ENCODE measurements around the gene VSIR.
A peak's percentile ranks its signal among the peaks of the same experiment; 100 is the strongest.

Gene VSIR

DNA sequence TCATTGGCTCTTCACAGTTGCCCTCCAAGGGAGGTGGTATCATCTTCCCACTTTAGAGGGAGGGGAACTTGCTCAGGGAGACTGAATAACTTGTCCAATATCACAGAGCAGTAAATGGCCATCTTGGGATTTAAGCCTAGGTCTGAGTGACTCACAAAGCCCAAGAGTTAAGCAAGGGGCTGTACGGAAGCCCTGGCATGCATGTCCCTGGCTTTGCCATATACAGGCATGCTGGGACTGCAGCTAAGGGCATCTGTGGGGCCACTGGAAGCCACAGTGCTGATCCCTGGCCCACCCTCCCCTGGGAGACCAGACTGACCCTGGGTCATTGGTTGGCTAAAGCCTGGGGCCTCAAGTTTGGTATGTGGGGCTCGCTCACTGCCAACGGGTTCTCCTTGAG is 3.1 kb downstream of the VSIR start:
- peak; percentile 40 to 46 for DNase-seq (ENCODE audit: low read depth in 1 of 2, low spot score in 1 of 2)
- peak overlapping the region; percentile 91 for H3K27ac ChIP-seq (replicated peaks)
- H3K4me3 ChIP-seq (replicated peaks; ENCODE audit: insufficient read depth, low read length) = peak overlapping the region; percentile 81
- no peaks in the 10 kb centered on the region for H3K27me3 ChIP-seq (ENCODE audit: insufficient read depth, poor library complexity, severe bottlenecking)
- no peak for TF ChIP-seq GABPA (IDR thresholded peaks at IDR 0.05; ENCODE audit: low read depth)
- no peak for TF ChIP-seq POLR2AphosphoS5 (IDR thresholded peaks at IDR 0.05; ENCODE audit: low read depth)
- TF ChIP-seq, protein P1, sequence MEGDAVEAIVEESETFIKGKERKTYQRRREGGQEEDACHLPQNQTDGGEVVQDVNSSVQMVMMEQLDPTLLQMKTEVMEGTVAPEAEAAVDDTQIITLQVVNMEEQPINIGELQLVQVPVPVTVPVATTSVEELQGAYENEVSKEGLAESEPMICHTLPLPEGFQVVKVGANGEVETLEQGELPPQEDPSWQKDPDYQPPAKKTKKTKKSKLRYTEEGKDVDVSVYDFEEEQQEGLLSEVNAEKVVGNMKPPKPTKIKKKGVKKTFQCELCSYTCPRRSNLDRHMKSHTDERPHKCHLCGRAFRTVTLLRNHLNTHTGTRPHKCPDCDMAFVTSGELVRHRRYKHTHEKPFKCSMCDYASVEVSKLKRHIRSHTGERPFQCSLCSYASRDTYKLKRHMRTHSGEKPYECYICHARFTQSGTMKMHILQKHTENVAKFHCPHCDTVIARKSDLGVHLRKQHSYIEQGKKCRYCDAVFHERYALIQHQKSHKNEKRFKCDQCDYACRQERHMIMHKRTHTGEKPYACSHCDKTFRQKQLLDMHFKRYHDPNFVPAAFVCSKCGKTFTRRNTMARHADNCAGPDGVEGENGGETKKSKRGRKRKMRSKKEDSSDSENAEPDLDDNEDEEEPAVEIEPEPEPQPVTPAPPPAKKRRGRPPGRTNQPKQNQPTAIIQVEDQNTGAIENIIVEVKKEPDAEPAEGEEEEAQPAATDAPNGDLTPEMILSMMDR (IDR thresholded peaks at IDR 0.05; ENCODE audit: insufficient read depth, low read length) = no peak
- TF ChIP-seq, protein P2, sequence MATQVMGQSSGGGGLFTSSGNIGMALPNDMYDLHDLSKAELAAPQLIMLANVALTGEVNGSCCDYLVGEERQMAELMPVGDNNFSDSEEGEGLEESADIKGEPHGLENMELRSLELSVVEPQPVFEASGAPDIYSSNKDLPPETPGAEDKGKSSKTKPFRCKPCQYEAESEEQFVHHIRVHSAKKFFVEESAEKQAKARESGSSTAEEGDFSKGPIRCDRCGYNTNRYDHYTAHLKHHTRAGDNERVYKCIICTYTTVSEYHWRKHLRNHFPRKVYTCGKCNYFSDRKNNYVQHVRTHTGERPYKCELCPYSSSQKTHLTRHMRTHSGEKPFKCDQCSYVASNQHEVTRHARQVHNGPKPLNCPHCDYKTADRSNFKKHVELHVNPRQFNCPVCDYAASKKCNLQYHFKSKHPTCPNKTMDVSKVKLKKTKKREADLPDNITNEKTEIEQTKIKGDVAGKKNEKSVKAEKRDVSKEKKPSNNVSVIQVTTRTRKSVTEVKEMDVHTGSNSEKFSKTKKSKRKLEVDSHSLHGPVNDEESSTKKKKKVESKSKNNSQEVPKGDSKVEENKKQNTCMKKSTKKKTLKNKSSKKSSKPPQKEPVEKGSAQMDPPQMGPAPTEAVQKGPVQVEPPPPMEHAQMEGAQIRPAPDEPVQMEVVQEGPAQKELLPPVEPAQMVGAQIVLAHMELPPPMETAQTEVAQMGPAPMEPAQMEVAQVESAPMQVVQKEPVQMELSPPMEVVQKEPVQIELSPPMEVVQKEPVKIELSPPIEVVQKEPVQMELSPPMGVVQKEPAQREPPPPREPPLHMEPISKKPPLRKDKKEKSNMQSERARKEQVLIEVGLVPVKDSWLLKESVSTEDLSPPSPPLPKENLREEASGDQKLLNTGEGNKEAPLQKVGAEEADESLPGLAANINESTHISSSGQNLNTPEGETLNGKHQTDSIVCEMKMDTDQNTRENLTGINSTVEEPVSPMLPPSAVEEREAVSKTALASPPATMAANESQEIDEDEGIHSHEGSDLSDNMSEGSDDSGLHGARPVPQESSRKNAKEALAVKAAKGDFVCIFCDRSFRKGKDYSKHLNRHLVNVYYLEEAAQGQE (IDR thresholded peaks at IDR 0.05; ENCODE audit: insufficient replicate concordance, low read depth) = no peak
- no peak for TF ChIP-seq SPI1 (IDR thresholded peaks at IDR 0.05; ENCODE audit: borderline replicate concordance, low read depth)

DNA sequence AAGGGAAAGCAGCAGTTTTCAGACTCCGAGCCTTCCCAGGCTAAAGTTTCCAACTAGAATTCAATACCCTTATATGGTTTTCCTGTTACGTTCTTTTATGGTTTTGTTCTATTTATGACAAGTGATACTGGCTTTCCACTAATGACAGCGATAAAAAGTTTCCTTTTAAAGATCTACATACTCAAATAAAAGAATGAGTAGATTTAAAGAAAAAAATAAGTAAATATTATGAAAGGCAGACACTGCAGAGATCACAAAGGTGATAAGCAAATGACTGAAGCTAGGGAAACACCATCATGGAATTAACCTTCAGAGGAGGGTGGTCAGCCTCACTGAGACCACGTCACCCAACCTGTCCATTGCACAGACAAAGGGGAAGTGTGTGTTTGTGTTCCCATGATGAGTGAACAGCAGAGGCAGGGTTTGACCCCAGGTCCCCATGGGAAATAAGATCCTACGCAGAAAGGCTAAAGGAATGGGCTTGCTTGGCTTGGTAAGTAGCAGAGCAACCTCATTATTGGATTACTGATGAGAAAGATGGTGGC is 4.0 kb downstream of the VSIR start:
- peak in 1 of 2 experiments; percentile 26 for DNase-seq (ENCODE audit: low read depth in 1 of 2, low spot score in 1 of 2)
- no peaks in the 10 kb centered on the region for H3K27me3 ChIP-seq (ENCODE audit: insufficient read depth, poor library complexity, severe bottlenecking)
- H3K4me3 ChIP-seq (replicated peaks; ENCODE audit: insufficient read depth, low read length) = peak overlapping the region; percentile 81
- peak; percentile 46; the same call in 1 of the 2 replicates for TF ChIP-seq SPI1 (IDR thresholded peaks at IDR 0.05; ENCODE audit: borderline replicate concordance, low read depth)
- TF ChIP-seq, protein P1 (IDR thresholded peaks at IDR 0.05; ENCODE audit: insufficient read depth, low read length) = no peak
- H3K27ac ChIP-seq (replicated peaks) = peak overlapping the region; percentile 91; the same call in 1 of the 2 replicates

DNA sequence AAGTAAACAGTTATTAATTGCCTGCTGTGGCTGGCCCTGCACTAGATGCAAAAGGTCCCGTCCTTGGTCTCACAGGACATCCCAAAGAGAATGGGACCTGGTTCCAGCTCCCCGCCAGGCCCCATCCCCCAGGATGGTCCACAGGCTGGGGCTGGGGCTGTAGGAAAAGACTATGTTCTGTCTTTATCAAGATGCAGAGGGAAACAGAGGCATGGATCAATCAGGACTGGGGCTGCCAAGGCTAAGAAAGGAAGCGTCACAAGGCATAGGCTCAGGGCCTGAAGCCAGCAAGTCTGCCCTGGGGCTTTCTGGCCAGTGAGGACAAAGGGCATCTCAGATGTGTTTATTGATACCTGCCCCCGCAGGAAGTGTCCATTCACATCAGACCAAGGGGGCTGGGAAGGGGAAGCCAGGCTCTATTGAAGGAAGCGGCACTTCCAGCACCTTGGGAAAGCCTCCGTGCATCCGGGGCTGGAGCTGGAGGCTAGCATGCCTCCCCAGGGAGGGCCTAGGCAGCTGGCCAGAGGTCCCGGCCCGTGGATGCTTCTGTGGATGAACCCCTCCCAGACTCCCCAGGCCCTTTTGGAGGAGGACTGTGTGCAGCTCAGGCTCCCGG is 5.8 kb downstream of the VSIR start:
- TF ChIP-seq, protein P1 (IDR thresholded peaks at IDR 0.05; ENCODE audit: insufficient read depth, low read length) = no peak
- TF ChIP-seq GABPA (IDR thresholded peaks at IDR 0.05; ENCODE audit: low read depth) = no peak
- TF ChIP-seq SPI1 (IDR thresholded peaks at IDR 0.05; ENCODE audit: borderline replicate concordance, low read depth) = no peak
- TF ChIP-seq POLR2AphosphoS5 (IDR thresholded peaks at IDR 0.05; ENCODE audit: low read depth) = no peak
- TF ChIP-seq, protein P2 (IDR thresholded peaks at IDR 0.05; ENCODE audit: insufficient replicate concordance, low read depth) = no peak
- Histone ChIP-seq H3K4me3 (replicated peaks; ENCODE audit: insufficient read depth, low read length) (no peak overlapping the region), H3K27ac (replicated peaks) (no peak overlapping the region), H3K27me3 (ENCODE audit: insufficient read depth, poor library complexity, severe bottlenecking) (no peaks in the 10 kb centered on the region)
- peak in 1 of 2 experiments; percentile 8 for DNase-seq (ENCODE audit: low read depth in 1 of 2, low spot score in 1 of 2)

Measured in HL-60 (cell line).